ENCODE data around the gene TBX21.
"Not testable (repeated sequence)": the region's sequence is repeated elsewhere in the genome, so short reads cannot be mapped to it uniquely, and the experiment has no call there.

Gene TBX21

DNA sequence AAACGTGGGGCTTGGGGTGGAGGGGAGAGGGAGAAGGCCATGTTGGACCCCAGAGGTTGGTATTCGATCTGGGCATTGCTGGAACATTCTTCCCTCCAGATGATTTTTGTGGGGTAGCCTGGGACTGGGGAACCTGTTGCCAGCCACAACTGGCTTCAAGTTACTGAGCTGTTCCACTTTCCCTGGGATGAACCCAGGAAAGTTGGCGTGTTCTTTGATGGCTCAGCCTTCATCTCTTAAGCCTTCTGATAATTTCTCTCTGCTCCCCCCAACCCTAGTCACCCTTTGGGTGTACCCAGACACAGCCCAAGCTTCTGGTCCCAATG lies 2.1 kb downstream of the TBX21 start:
- TF ChIP-seq, protein P1, sequence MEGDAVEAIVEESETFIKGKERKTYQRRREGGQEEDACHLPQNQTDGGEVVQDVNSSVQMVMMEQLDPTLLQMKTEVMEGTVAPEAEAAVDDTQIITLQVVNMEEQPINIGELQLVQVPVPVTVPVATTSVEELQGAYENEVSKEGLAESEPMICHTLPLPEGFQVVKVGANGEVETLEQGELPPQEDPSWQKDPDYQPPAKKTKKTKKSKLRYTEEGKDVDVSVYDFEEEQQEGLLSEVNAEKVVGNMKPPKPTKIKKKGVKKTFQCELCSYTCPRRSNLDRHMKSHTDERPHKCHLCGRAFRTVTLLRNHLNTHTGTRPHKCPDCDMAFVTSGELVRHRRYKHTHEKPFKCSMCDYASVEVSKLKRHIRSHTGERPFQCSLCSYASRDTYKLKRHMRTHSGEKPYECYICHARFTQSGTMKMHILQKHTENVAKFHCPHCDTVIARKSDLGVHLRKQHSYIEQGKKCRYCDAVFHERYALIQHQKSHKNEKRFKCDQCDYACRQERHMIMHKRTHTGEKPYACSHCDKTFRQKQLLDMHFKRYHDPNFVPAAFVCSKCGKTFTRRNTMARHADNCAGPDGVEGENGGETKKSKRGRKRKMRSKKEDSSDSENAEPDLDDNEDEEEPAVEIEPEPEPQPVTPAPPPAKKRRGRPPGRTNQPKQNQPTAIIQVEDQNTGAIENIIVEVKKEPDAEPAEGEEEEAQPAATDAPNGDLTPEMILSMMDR (IDR thresholded peaks at IDR 0.05), result no peak
- Histone ChIP-seq H3K4me3 (no peak overlapping the region), H3K27ac (no peak overlapping the region)
- no peak for DNase-seq (ENCODE audit: low spot score)

DNA sequence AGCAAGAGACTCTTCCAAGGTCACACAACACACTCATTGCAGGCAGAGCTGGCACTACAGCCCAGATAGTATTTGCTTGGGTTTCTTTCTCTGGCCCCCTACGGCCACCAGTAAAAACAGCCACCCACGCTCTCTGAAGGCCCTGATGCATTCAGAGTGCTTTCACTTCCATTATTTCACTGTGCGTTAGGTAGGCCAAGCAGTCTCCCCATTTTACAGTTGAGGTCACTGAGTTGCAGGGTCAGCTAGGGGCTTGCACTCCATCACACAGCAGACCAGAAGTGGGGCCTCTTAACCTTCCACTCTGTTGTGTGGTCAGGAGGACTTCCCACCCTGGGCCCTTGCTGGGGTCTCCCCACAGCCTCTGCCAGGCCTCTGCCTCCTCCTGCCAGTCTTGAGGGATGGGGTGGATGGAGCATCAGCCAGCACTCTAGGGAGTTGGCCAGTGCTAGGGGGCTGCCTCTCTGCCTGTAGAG lies 2.5 kb downstream of the TBX21 start:
- Histone ChIP-seq H3K4me3 (no peak overlapping the region), H3K27ac (no peak overlapping the region)
- no peak for DNase-seq (ENCODE audit: low spot score)
- TF ChIP-seq, protein P1 (IDR thresholded peaks at IDR 0.05), result no peak

DNA sequence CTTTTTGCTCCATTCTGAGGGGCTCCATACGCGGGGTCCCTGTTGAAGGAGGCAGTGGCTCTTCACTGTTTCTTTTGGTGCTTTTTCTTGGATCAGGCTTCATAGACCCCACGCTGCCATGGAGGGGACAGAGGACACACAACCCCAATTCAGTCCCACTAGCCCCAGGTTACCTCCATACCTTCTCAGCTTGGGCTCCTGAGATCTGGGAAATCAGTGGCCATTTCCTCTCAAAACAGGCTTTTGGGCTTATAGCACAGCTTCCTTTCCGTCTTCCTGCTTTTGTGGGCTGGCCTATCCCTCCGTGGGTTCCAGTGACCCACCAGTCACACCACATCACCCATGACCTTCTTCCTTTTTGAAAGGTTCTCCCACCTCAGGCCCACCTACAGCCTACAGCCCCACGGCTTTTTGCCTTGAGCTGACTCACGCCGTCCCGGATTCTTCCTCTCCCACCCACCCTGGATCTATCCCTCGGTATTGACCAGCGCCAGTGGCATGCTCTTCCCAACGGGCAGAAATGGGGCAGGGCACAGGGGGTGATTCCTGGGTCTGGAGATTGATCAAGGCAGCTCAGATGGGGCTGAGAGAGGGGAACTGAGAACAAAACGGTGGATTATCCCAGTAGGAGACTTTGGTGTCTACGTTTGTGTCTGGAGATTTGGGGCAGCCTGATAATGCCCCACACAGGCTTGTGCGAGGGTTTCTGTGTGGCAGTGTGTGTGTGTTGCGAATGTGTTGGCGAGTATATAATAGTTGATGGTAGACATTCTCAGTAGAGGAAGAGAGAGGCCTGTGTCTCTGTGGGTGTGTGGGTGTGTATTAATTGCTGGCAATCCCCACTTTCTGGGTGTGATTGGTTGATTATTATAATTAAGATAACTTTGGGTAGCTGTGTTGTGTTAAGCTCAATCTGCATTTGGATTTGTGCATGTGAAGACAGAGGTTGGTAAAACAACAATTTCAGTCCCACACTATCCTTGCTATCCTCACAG lies 3.8 kb downstream of the TBX21 start:
- no peak for DNase-seq (ENCODE audit: low spot score)
- TF ChIP-seq, protein P1 (IDR thresholded peaks at IDR 0.05), result no peak
- no peak overlapping the region for H3K4me3 ChIP-seq
- H3K27ac ChIP-seq, result no peak overlapping the region

DNA sequence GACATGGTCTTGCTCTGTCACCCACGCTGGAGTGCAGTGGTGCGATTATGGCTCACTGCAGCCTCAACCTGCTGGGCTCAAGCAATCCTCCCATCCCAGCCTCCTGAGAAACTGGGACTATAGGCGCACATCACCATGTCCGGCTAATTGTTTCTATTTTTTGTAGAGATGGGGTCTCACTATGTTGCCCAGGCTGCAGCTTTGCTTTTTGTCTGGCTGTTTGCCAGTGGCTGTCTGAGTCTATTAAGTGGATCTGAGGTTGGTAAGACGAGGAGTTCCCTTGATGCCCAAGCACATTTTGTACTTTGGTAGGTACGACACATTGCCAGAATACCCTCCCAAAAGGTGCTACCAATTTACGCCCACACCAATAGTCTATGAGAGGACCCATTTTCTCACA lies 5.1 kb downstream of the TBX21 start:
- TF ChIP-seq, protein P1 (IDR thresholded peaks at IDR 0.05), result no peak
- no peak overlapping the region for H3K4me3 ChIP-seq
- H3K27ac ChIP-seq, result no peak overlapping the region
- no peak for DNase-seq (ENCODE audit: low spot score)

DNA sequence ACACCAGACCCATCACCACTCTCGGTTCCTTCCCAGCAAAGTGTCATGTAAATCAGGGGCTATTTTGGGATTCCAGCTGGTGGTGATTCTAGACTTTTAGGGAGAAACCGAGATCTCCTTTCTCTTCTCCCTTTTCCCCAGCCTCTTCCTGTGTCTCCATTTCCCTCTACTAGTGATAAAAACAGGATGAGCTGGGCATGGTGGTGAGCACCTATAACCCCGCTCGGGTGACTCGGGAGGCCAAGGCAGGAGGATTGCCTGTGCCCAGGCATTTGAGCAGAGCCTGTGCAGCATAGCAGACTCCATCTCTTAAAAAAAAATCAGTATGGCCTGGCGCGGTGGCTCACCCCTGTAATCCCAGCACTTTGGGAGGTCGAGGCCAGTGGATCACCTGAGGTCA lies 6.1 kb downstream of the TBX21 start:
- DNase-seq (ENCODE audit: low spot score), result no peak
- TF ChIP-seq, protein P1 (IDR thresholded peaks at IDR 0.05), result no peak
- no peak overlapping the region for H3K4me3 ChIP-seq
- H3K27ac ChIP-seq, result no peak overlapping the region

DNA sequence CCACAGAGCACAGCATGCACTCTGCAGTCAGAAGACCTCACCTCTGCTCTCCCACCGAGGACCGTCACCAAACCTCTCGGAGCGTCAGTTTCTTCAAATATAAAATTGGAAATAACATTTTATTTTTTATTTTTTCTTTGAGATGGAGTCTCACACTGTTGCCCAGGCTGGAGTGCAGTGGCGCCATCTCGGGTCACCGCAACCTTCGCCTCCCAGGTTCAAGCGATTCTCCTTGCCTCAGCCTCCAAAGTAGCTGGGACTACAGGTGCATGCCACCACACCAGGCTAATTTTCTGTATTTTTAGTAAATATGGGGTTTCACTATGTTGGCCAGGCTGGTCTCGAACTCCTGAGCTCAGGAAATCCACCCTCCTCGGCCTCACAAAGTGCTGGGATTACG lies 6.9 kb downstream of the TBX21 start:
- H3K27ac ChIP-seq; DNase-seq (ENCODE audit: low spot score); H3K4me3 ChIP-seq: not testable (repeated sequence)

DNA sequence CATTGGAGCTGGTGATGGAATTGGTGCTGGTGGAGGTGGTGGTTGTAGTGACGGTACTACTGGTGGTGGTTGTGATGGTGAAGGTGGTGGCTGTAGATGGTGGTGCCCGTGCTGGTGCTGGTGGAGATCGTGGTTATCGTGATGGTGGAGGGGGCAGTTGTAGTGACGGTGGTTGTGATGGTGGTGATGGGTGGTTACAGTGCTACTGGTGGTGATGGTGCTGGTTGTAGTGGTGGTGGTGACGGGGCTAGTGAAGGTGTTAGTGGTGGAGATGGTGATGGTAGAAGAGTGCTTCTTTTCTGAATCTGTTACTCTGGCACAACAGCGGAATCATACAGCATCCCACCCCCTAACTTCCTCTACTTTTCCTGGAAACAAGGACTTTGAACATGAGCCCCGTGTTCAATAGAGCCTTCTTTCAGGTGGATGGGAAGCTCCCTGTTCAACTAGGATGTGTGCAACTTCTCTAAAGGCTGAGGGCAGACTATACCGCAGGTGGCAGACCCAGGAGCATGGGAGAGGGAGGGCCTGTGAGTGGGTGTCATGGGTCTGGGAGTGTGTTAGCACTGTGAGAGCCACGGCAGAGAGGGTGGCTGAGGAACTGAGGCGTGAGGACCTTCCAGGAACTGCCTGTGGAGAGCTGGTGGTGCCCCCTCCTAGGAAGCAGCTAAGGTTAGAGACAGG lies 8.2 kb downstream of the TBX21 start:
- Histone ChIP-seq H3K27ac (no peak overlapping the region), H3K4me3 (no peak overlapping the region)
- TF ChIP-seq, protein P1 (IDR thresholded peaks at IDR 0.05), result no peak
- DNase-seq (ENCODE audit: low spot score), result no peak

Measured in coronary artery (tissue), 2 donors.